Ascending aorta (tissue), 2 donors: ENCODE measurements around the gene UPF3B. TPM values are rescaled to one million over a fixed set of nuclear protein-coding genes. Genes with fewer than 3 reads are reported as not detected.

ENCODE experiments used
- DNase-seq, 2 donors: peaks; one replicate each; pipeline ENCODE4 v3.0.0-alpha.2; 2019; ENCODE audit warnings: low spot score in 2 of 2
- H3K27ac ChIP-seq, 2 donors: fragments of 200-600 bp; sonication (generic); one replicate each; pipeline ENCODE4 v1.5.1; 2016 to 2017; ENCODE audit warnings: mild to moderate bottlenecking in 1 of 2
- H3K27me3 ChIP-seq: fragments of 200-600 bp; sonication (generic); one replicate; pipeline ENCODE4 v1.5.1; 2017
- H3K36me3 ChIP-seq, 2 donors: fragments of 200-600 bp; sonication (generic); one replicate each; pipeline ENCODE4 v1.5.1; 2016
- H3K4me1 ChIP-seq, 2 donors: fragments of 200-600 bp; sonication (generic); one replicate each; pipeline ENCODE4 v1.5.1; 2016 to 2017; ENCODE audit warnings: mild to moderate bottlenecking in 1 of 2
- H3K4me3 ChIP-seq, 2 donors: fragments of 200-600 bp; sonication (generic); one replicate each; pipeline ENCODE4 v1.5.1; 2016 to 2017; ENCODE audit warnings: mild to moderate bottlenecking in 1 of 2
- H3K9me3 ChIP-seq, 2 donors: fragments of 200-600 bp; sonication (generic); one replicate each; pipeline ENCODE4 v1.5.1; 2016
- intact Hi-C: fragments of 100-400 bp; cut with DNase I; formaldehyde crosslinking; loops from one replicate; pipeline ENCODE4 v1.15.1; 2023
- total RNA-seq: library from RNA; depleted of rRNA; stranded (reverse); fragments of >200 nt; gene quantifications from one replicate; pipeline ENCODE4 v1.1.0, GENCODE V29; 2016
- TF ChIP-seq, protein P1 (sequence below), 3 experiments: fragments of 200-600 bp in 2 of 3; fragments of 450-650 bp in 1 of 3; sonication (generic) in 2 of 3; IDR thresholded peaks; one replicate each; pipeline ENCODE4 v1.5.1; 2016 to 2019; ENCODE audit warnings: antibody characterized with exemption in 3 of 3, mild to moderate bottlenecking in 1 of 3, moderate library complexity in 1 of 3

UPF3B gene
- total RNA-seq, 1 donor from 2014 or later: not detected

DNA sequence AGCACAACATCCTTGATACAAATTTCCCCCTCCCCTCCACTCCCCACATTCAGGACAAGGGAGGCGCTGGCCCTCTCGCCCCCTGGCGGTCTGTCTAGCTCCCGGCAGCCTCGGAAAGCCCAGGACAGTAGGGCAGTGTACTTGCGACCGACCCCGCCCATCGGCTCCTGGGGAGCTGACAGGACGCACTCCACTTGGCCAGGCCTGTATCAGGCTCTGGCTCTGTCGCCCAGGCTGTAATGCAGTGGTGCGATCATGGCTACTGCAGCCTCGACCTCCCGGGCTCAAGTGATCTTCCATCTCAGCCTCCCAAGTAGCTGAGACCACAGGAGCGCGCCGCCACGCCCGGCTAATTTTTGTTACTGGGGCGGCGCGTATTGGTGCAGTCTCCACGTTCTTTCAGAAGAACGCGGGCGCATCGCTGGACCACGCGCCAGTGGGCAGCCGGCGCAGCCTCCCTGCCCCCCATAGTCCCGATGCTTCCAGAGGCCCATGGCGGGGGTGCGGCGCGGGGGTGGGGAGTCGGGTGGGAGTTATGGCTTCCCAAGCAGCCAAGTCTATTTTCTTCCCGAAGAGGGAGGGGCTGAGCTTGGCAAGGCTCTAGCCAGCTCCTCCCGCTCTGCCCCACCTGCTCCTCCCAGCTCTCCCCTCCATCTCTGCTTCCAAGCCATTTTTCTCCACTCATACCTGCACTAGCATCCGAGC, 35.1 kb upstream of the UPF3B start:
- Histone ChIP-seq H3K27me3 (no peaks in the 10 kb centered on the region), H3K9me3 (no peaks in the 10 kb centered on the region), H3K27ac (no peak overlapping the region), H3K4me3 (peak overlapping the region; percentile 5 to 38), H3K36me3 (no peaks in the 10 kb centered on the region), H3K4me1 (no peaks in the 10 kb centered on the region)
- intact Hi-C loops: no loop called here
- TF ChIP-seq, protein P1, sequence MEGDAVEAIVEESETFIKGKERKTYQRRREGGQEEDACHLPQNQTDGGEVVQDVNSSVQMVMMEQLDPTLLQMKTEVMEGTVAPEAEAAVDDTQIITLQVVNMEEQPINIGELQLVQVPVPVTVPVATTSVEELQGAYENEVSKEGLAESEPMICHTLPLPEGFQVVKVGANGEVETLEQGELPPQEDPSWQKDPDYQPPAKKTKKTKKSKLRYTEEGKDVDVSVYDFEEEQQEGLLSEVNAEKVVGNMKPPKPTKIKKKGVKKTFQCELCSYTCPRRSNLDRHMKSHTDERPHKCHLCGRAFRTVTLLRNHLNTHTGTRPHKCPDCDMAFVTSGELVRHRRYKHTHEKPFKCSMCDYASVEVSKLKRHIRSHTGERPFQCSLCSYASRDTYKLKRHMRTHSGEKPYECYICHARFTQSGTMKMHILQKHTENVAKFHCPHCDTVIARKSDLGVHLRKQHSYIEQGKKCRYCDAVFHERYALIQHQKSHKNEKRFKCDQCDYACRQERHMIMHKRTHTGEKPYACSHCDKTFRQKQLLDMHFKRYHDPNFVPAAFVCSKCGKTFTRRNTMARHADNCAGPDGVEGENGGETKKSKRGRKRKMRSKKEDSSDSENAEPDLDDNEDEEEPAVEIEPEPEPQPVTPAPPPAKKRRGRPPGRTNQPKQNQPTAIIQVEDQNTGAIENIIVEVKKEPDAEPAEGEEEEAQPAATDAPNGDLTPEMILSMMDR (IDR thresholded peaks at IDR 0.05): peak in 2 of 3 experiments; percentile 19 to 34
- no peak for DNase-seq

DNA sequence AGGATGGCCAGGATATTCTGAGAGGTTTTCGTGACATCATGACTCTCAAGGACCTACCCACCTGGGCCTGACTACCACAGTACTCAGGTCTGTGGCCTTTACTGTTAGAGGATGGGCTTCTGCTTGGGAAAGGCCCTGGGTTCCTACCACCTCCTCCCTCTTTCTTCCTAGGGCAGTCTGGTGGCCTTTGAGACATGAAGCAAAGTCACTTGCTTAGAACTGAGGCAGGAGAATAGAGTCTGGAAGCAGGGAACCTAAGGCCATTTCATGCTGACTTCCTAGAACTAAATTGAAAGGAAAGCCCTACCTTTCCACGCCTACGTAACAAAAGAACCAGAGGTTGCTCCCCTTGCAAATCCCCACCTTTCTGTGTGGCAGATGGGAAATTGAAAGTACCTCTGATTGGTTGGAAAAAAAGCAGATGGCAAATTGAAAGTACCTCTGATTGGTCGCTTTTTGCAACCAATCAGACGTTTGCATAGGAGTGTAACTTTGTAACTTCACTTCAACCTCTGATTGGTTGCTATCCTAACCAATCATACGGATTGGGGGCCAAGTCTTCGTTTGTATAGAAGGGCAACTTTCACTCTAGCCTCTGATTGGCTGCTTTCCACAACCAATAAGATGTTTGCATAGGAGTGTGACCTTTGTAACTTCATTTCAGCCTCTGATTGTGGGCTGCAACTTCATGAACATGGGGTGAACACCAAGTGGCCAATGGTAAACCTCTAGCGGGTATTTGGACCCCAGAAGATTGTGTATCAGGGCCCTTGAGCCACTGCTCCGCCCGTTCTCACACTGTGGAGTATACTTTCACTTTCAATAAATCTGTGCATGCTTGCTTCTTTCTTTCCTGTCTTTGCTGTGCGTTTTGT, 33.0 kb upstream of the UPF3B start:
- intact Hi-C loops: no loop called here
- no peak for DNase-seq
- no peaks in the 10 kb centered on the region for H3K4me1 ChIP-seq
- H3K27me3 ChIP-seq: no peaks in the 10 kb centered on the region
- no peak overlapping the region for H3K4me3 ChIP-seq
- H3K27ac ChIP-seq: no peak overlapping the region
- H3K9me3 ChIP-seq: no peaks in the 10 kb centered on the region
- H3K36me3 ChIP-seq: no peaks in the 10 kb centered on the region
- TF ChIP-seq, protein P1 (IDR thresholded peaks at IDR 0.05): no peak

DNA sequence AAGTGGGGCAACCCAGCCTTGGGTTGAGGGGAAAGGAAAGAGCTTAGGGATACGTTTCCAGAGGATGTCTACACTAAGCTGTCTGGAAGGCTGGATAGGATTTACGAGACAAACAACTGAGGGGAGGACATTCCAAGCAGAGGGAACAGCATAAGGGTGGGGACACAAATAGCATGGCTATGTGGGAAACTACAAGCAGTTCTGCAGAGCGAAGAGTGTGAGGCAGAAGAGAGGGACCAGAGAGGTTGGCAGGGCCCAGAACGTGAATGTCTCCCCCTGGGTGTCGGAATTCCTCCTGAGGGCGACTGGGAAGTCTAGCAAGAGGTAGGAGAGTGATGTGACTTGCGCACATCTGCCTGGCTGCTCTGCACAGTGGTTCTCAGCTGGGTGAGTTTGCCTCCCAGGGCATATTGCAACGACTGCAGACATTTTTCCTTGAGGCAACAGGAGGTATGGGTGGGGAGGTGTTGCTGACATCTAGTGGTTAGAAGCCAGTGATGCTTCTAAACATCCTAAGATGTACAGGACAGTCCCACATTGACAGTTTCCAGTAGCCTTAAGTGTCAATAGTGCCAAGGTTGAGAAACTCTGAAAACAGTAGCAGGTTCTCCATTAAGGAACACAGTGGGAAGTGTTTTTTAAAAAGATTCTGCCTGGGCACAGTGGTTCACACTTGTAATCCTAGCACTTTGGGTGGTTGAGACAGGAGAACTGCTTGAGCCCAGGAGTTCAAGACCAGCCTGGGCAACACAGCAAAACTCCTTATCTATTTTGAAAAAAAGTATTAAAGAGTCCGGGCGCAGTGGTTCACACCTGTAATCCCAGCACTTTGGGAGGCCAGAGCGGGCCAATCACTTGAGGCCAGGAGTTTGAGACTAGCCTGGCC, 28.0 kb upstream of the UPF3B start:
- H3K36me3 ChIP-seq: peaks cover 0 to 12% of the 10 kb centered on the region in 2 donors
- no peaks in the 10 kb centered on the region for H3K9me3 ChIP-seq
- no peaks in the 10 kb centered on the region for H3K4me1 ChIP-seq
- H3K27me3 ChIP-seq: no peaks in the 10 kb centered on the region
- H3K27ac ChIP-seq: no peak overlapping the region
- TF ChIP-seq, protein P1 (IDR thresholded peaks at IDR 0.05): peak in 2 of 3 experiments; percentile 24 to 46
- no peak for DNase-seq
- no peak overlapping the region for H3K4me3 ChIP-seq
- intact Hi-C loops: no loop called here

DNA sequence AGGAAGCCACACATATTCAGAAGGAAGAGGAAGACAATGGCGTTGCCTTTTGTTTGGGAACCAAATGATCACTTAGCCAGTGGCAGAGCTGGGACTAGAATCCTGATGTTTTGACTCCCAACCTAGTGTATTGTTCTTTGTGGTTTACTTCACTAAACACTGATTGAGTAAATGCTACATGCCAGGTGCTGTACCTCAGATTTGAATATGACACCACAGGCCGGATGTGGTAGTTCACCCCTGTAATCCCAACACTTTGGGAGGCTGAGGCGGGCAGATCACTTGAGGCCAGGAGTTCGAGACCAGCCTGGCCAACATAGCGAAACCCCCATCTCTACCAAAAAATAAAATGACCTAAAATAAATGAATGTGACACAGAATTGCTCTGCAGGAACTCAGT, 27.3 kb upstream of the UPF3B start:
- H3K9me3 ChIP-seq: no peaks in the 10 kb centered on the region
- DNase-seq: no peak
- TF ChIP-seq, protein P1 (IDR thresholded peaks at IDR 0.05): no peak
- no peaks in the 10 kb centered on the region for H3K27me3 ChIP-seq
- peaks cover 0 to 12% of the 10 kb centered on the region in 2 donors for H3K36me3 ChIP-seq
- no peaks in the 10 kb centered on the region for H3K4me1 ChIP-seq
- intact Hi-C loops: no loop called here
- H3K27ac ChIP-seq: no peak overlapping the region
- no peak overlapping the region for H3K4me3 ChIP-seq

DNA sequence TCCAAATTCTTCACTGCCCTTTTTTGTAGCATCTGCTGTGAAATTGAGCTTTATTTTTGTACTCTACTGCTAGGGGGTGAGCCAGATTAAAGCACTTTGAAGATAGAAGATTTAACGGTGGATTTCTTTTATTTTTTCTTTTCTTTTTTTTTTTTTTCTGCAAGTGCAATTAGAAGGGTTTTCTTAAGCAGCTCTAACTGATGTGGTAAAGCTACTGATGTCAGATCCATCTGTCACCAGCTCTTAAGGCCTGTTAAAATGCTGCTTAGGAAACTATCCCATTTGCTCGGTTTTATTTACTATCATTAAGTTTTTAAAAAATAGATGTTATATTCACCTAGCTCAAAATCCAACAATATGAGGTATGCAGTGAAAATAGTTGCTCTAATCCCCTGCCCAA, 26.0 kb upstream of the UPF3B start:
- H3K4me3 ChIP-seq: no peak overlapping the region
- H3K27ac ChIP-seq: no peak overlapping the region
- TF ChIP-seq, protein P1 (IDR thresholded peaks at IDR 0.05): no peak
- no peak for DNase-seq
- no peaks in the 10 kb centered on the region for H3K27me3 ChIP-seq
- H3K9me3 ChIP-seq: no peaks in the 10 kb centered on the region
- intact Hi-C loops: loop anchor here (10.0 kb wide), 1 partner anchor 644 kb away; the partner anchor contains the start of gene PGRMC1
- H3K36me3 ChIP-seq: peaks cover 0 to 12% of the 10 kb centered on the region in 2 donors
- no peaks in the 10 kb centered on the region for H3K4me1 ChIP-seq
